NCI-H2196 treated with DMSO at 0.1 percent for 48 hours (cell line): ENCODE data around the gene FANCI.

Experiments
- DNase-seq: peaks from one replicate; lab custom pipeline; 2025; ENCODE audit not compliant: unreplicated experiment; lab: John Stamatoyannopoulos, UW

Gene FANCI

GRCh38 chr15:89359471-89360293 lies 115.9 kb downstream of the FANCI start:
- DNase-seq, result no peak

GRCh38 chr15:89360294-89360971 lies 116.7 kb downstream of the FANCI start:
- DNase-seq, result no peak

- no peak for DNase-seq
Observed at GRCh38 chr15:89361451-89362202, 117.8 kb downstream of the FANCI start.

GRCh38 chr15:89362203-89363101 lies 118.7 kb downstream of the FANCI start:
- DNase-seq, result peak; percentile 25

- DNase-seq, result no peak
Observed at GRCh38 chr15:89363133-89363532, 119.4 kb downstream of the FANCI start.

GRCh38 chr15:89363770-89364169 lies 120.0 kb downstream of the FANCI start:
- DNase-seq, result no peak

GRCh38 chr15:89364341-89364740 lies 120.6 kb downstream of the FANCI start:
- peak; percentile 66 for DNase-seq

GRCh38 chr15:89364741-89365450 lies 121.1 kb downstream of the FANCI start:
- no peak for DNase-seq

- no peak for DNase-seq
Observed at GRCh38 chr15:89365462-89366065, 121.8 kb downstream of the FANCI start.
